CD4-positive, CD25-positive, alpha-beta regulatory T cell (primary cell): ENCODE data around the gene PPEF2. TPM values are rescaled to one million over a fixed set of nuclear protein-coding genes. Genes with fewer than 3 reads are reported as not detected.

Source experiments
- ATAC-seq, 2 donors: fragments of 150-1000 bp; cut with Tn5 transposase; one replicate each; pipeline ENCODE4 v1.10.0; 2021; ENCODE audit warnings: low read depth in 2 of 2, moderate number of reproducible peaks in 2 of 2, moderate library complexity in 1 of 2
- DNase-seq, 3 donors: peaks; one replicate each; pipeline versions ENCODE4 v3.0.0 to v3.0.0-alpha.2; 2012 to 2022; ENCODE audit warnings: mixed read lengths in 1 of 3
- H3K27ac ChIP-seq: one replicate; pipeline ENCODE4 v1.7.0; 2013; ENCODE audit warnings: mild to moderate bottlenecking, low read length; ENCODE audit not compliant: insufficient read depth, poor library complexity, severe bottlenecking
- H3K27me3 ChIP-seq: one replicate; pipeline ENCODE4 v1.7.0; 2013; ENCODE audit warnings: low read length; ENCODE audit not compliant: control insufficient read depth, insufficient read depth
- H3K36me3 ChIP-seq: one replicate; pipeline ENCODE4 v1.7.0; 2013; ENCODE audit warnings: mild to moderate bottlenecking, low read length, moderate library complexity; ENCODE audit not compliant: control insufficient read depth, insufficient read depth
- H3K4me1 ChIP-seq: 2 replicates; pipeline ENCODE4 v1.7.0; 2013; ENCODE audit warnings: mild to moderate bottlenecking, low read length; ENCODE audit not compliant: insufficient read depth, control insufficient read depth, poor library complexity, severe bottlenecking
- H3K4me3 ChIP-seq: one replicate; pipeline ENCODE4 v1.7.0; 2013; ENCODE audit warnings: low read depth, mild to moderate bottlenecking, low read length, moderate library complexity
- H3K9me3 ChIP-seq, 2 experiments: 1 replicate in 1 of 2; 2 replicates in 1 of 2; pipeline ENCODE4 v1.7.0; 2013; ENCODE audit warnings: low read length in 2 of 2, mild to moderate bottlenecking in 1 of 2, moderate library complexity in 1 of 2; ENCODE audit not compliant: control insufficient read depth in 2 of 2
- H3K27ac Mint-ChIP-seq, 3 donors: one replicate each; pipeline ENCODE4 v1.8.0; 2020 to 2022; ENCODE audit warnings: mild to moderate bottlenecking in 3 of 3, mixed read lengths in 3 of 3, moderate library complexity in 2 of 3
- H3K27me3 Mint-ChIP-seq: one replicate; pipeline ENCODE4 v1.8.0; 2022; ENCODE audit warnings: mild to moderate bottlenecking, mixed read lengths
- H3K36me3 Mint-ChIP-seq: one replicate; pipeline ENCODE4 v1.8.0; 2020; ENCODE audit warnings: mixed read lengths
- H3K4me1 Mint-ChIP-seq, 4 donors: one replicate each; pipeline ENCODE4 v1.8.0; 2020 to 2022; ENCODE audit warnings: mixed read lengths in 4 of 4, mild to moderate bottlenecking in 1 of 4
- H3K4me3 Mint-ChIP-seq, 4 donors: one replicate each; pipeline ENCODE4 v1.8.0; 2020 to 2022; ENCODE audit warnings: mild to moderate bottlenecking in 4 of 4, mixed read lengths in 4 of 4, moderate library complexity in 3 of 4
- H3K9me3 Mint-ChIP-seq, 7 donors: one replicate each; pipeline ENCODE4 v1.8.0; 2020 to 2022; ENCODE audit warnings: mixed read lengths in 7 of 7, mild to moderate bottlenecking in 3 of 7, moderate library complexity in 2 of 7
- polyA plus RNA-seq, 4 donors: library from polyadenylated mRNA; unstranded; fragments of 300-500 nt; fragmentation: Illumina TruSeq; gene quantifications; one replicate each; pipeline ENCODE4 v1.2.3, GENCODE V29; 2021
- total RNA-seq: library from RNA; stranded (reverse); gene quantifications from one replicate; pipeline ENCODE4 v1.2.3, GENCODE V29; 2022

Gene PPEF2
- total and polyA plus RNA-seq, 5 donors from 2014 or later, result not detected

- H3K4me1 ChIP-seq, result no peaks in the 10 kb centered on the region
- H3K4me1 Mint-ChIP-seq, result peaks cover 0 to 7% (median 3%) of the 10 kb centered on the region in 4 donors
- no peaks in the 10 kb centered on the region for H3K36me3 Mint-ChIP-seq
- no peak overlapping the region for H3K27ac Mint-ChIP-seq
- DNase-seq, result no peak
- H3K27me3 Mint-ChIP-seq, result peaks cover 5% of the 10 kb centered on the region
- H3K4me3 Mint-ChIP-seq, result no peak overlapping the region
- H3K27ac ChIP-seq, result no peak overlapping the region
- no peak for ATAC-seq
- H3K9me3 Mint-ChIP-seq, result no peaks in the 10 kb centered on the region
- no peaks in the 10 kb centered on the region for H3K9me3 ChIP-seq
- H3K4me3 ChIP-seq, result no peak overlapping the region
- H3K27me3 ChIP-seq, result no peaks in the 10 kb centered on the region
- H3K36me3 ChIP-seq, result no peaks in the 10 kb centered on the region
Measured at GRCh38 chr4:75843596-75843995, 58.7 kb downstream of the PPEF2 start.

- no peaks in the 10 kb centered on the region for H3K36me3 Mint-ChIP-seq
- H3K4me1 ChIP-seq, result no peaks in the 10 kb centered on the region
- H3K27me3 Mint-ChIP-seq, result no peaks in the 10 kb centered on the region
- no peaks in the 10 kb centered on the region for H3K36me3 ChIP-seq
- DNase-seq (no peak), ATAC-seq (no peak)
- H3K9me3 ChIP-seq, result no peaks in the 10 kb centered on the region
- no peak overlapping the region for H3K4me3 ChIP-seq
- no peak overlapping the region for H3K27ac Mint-ChIP-seq
- H3K4me1 Mint-ChIP-seq, result peaks cover 0 to 7% (median 1%) of the 10 kb centered on the region in 4 donors
- no peaks in the 10 kb centered on the region for H3K27me3 ChIP-seq
- H3K9me3 Mint-ChIP-seq, result no peaks in the 10 kb centered on the region
- H3K27ac ChIP-seq, result no peak overlapping the region
- no peak overlapping the region for H3K4me3 Mint-ChIP-seq
Measured at GRCh38 chr4:75841641-75842520, 60.4 kb downstream of the PPEF2 start.

GRCh38 chr4:75834772-75835154 is 67.5 kb downstream of the PPEF2 start:
- no peak overlapping the region for H3K27ac ChIP-seq

GRCh38 chr4:75834095-75834771 is 68.0 kb downstream of the PPEF2 start:
- Mint-ChIP-seq H3K36me3 (no peaks in the 10 kb centered on the region), H3K27ac (no peak overlapping the region), H3K4me1 (peaks cover 0 to 2% (median 0%) of the 10 kb centered on the region in 4 donors), H3K4me3 (no peak overlapping the region), H3K27me3 (peaks cover 17% of the 10 kb centered on the region), H3K9me3 (no peaks in the 10 kb centered on the region)
- Histone ChIP-seq H3K27me3 (no peaks in the 10 kb centered on the region), H3K4me3 (no peak overlapping the region), H3K36me3 (no peaks in the 10 kb centered on the region), H3K9me3 (no peaks in the 10 kb centered on the region), H3K4me1 (no peaks in the 10 kb centered on the region), H3K27ac (no peak overlapping the region)
- no peak for DNase-seq
- no peak for ATAC-seq

More at GRCh38 chr4:75834772-75835154, 67.5 kb downstream of the PPEF2 start:
- H3K36me3 ChIP-seq, result no peaks in the 10 kb centered on the region
- ATAC-seq, result no peak
- no peaks in the 10 kb centered on the region for H3K9me3 Mint-ChIP-seq
- no peaks in the 10 kb centered on the region for H3K36me3 Mint-ChIP-seq
- H3K4me3 Mint-ChIP-seq, result no peak overlapping the region
- H3K4me3 ChIP-seq, result no peak overlapping the region
- no peak overlapping the region for H3K27ac Mint-ChIP-seq
- DNase-seq, result no peak
- peaks cover 0 to 2% (median 0%) of the 10 kb centered on the region in 4 donors for H3K4me1 Mint-ChIP-seq
- H3K27me3 ChIP-seq, result no peaks in the 10 kb centered on the region
- H3K4me1 ChIP-seq, result no peaks in the 10 kb centered on the region
- H3K27me3 Mint-ChIP-seq, result peaks cover 17% of the 10 kb centered on the region
- H3K9me3 ChIP-seq, result no peaks in the 10 kb centered on the region

GRCh38 chr4:75831856-75832405 is 70.3 kb downstream of the PPEF2 start:
- H3K4me1 Mint-ChIP-seq, result peaks cover 0 to 2% (median 0%) of the 10 kb centered on the region in 4 donors
- H3K36me3 ChIP-seq, result no peaks in the 10 kb centered on the region
- H3K9me3 ChIP-seq, result no peaks in the 10 kb centered on the region
- no peaks in the 10 kb centered on the region for H3K4me1 ChIP-seq
- H3K27me3 ChIP-seq, result no peaks in the 10 kb centered on the region
- ATAC-seq, result no peak
- peaks cover 21% of the 10 kb centered on the region for H3K27me3 Mint-ChIP-seq
- no peak overlapping the region for H3K4me3 ChIP-seq
- H3K27ac Mint-ChIP-seq, result no peak overlapping the region
- no peak overlapping the region for H3K27ac ChIP-seq
- H3K36me3 Mint-ChIP-seq, result no peaks in the 10 kb centered on the region
- no peak for DNase-seq
- no peak overlapping the region for H3K4me3 Mint-ChIP-seq
- no peaks in the 10 kb centered on the region for H3K9me3 Mint-ChIP-seq

- no peaks in the 10 kb centered on the region for H3K36me3 Mint-ChIP-seq
- H3K27ac Mint-ChIP-seq, result no peak overlapping the region
- no peak overlapping the region for H3K27ac ChIP-seq
- H3K4me1 Mint-ChIP-seq, result peaks cover 0 to 2% (median 0%) of the 10 kb centered on the region in 4 donors
- H3K4me3 Mint-ChIP-seq, result no peak overlapping the region
- ATAC-seq (no peak), DNase-seq (no peak)
- no peak overlapping the region for H3K4me3 ChIP-seq
- no peaks in the 10 kb centered on the region for H3K9me3 ChIP-seq
- H3K9me3 Mint-ChIP-seq, result no peaks in the 10 kb centered on the region
- peaks cover 21% of the 10 kb centered on the region for H3K27me3 Mint-ChIP-seq
- no peaks in the 10 kb centered on the region for H3K27me3 ChIP-seq
- H3K4me1 ChIP-seq, result no peaks in the 10 kb centered on the region
- no peaks in the 10 kb centered on the region for H3K36me3 ChIP-seq
Measured at GRCh38 chr4:75830906-75831305, 71.3 kb downstream of the PPEF2 start.

GRCh38 chr4:75823812-75824211 is 78.4 kb downstream of the PPEF2 start:
- H3K4me1 ChIP-seq, result no peaks in the 10 kb centered on the region
- H3K27ac ChIP-seq, result no peak overlapping the region
- ATAC-seq (no peak), DNase-seq (no peak)
- H3K36me3 ChIP-seq, result no peaks in the 10 kb centered on the region
- Mint-ChIP-seq H3K27me3 (peaks cover 4% of the 10 kb centered on the region), H3K4me1 (no peaks in the 10 kb centered on the region), H3K27ac (no peak overlapping the region), H3K9me3 (no peaks in the 10 kb centered on the region), H3K4me3 (no peak overlapping the region), H3K36me3 (no peaks in the 10 kb centered on the region)
- H3K4me3 ChIP-seq, result no peak overlapping the region
- no peaks in the 10 kb centered on the region for H3K9me3 ChIP-seq
- no peaks in the 10 kb centered on the region for H3K27me3 ChIP-seq
